Measurements from ENCODE around the gene UCKL1.

- no peak for TF ChIP-seq CTCF (conservative IDR thresholded peaks at IDR 0.05)
- no peak for TF ChIP-seq EZH2 (IDR thresholded peaks at IDR 0.05; ENCODE audit: low read depth)
Observed at GRCh38 chr20:63962426-63963347, 6.5 kb upstream of the UCKL1 start.

Measured in PC-9 (cell line).